Stimulated activated naive CD4-positive, alpha-beta T cell treated with Interleukin-2 at 50 U/mL for 16 hours (primary cell): ENCODE data around the gene OSBPL10.

ENCODE experiments used
- DNase-seq: peaks from one replicate; lab custom pipeline; 2025; lab: John Stamatoyannopoulos, UW

Gene OSBPL10

GRCh38 chr3:31988271-31988670, 7.2 kb upstream of the OSBPL10 start:
- DNase-seq = no peak

DNA sequence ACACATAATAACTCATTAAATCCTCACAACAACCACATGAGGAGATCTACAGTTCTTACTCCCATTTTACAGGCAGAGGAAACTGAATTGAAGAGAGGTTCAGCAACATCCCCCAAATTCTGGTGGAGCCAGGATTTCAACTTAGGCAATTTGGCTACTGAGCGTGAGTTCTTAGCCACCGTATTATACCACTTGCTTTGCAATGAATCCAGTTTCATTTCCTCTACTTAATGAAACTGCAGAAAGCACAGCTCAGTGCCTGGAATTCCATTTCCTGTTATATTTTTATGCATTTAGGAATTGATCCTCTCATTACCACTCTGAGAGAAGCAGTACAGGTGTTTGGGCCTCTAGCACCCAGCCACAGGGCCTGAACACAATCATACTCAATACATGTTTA, 4.8 kb upstream of the OSBPL10 start:
- no peak for DNase-seq

- DNase-seq = no peak
Measured at GRCh38 chr3:31984321-31984720, 3.3 kb upstream of the OSBPL10 start.

GRCh38 chr3:31980530-31981205, 394 bp downstream of the OSBPL10 start:
- peak; percentile 29 for DNase-seq

- no peak for DNase-seq
Measured at GRCh38 chr3:31979001-31979697, 1.9 kb downstream of the OSBPL10 start.

GRCh38 chr3:31978553-31978952, 2.5 kb downstream of the OSBPL10 start:
- no peak for DNase-seq

GRCh38 chr3:31977736-31978135, 3.3 kb downstream of the OSBPL10 start:
- DNase-seq = no peak

- no peak for DNase-seq
Measured at GRCh38 chr3:31976302-31976701, 4.8 kb downstream of the OSBPL10 start.

GRCh38 chr3:31974964-31975363, 6.1 kb downstream of the OSBPL10 start:
- DNase-seq = no peak

- no peak for DNase-seq
Measured at GRCh38 chr3:31974471-31974870, 6.6 kb downstream of the OSBPL10 start.

DNA sequence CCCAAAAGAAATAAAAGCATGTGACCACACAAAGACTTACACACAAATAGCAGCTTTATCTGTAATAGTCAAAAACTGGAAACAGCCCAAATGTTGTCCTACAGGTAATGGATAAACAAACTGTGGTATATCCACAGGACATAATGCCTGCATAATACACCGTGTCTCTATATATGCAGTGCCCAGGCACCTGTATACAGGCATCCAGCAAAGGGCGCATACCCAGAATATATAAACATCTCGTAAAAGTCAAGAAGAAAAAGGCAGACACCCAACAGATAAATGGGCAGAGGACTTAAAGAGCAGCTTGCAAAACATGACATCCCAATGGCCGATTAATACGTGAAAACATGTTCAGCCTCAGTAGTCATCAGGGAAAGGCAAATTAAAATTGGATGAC, 7.2 kb downstream of the OSBPL10 start:
- DNase-seq = no peak

- no peak for DNase-seq
Measured at GRCh38 chr3:31973081-31973480, 8.0 kb downstream of the OSBPL10 start.

GRCh38 chr3:31971607-31972006, 9.5 kb downstream of the OSBPL10 start:
- no peak for DNase-seq

DNA sequence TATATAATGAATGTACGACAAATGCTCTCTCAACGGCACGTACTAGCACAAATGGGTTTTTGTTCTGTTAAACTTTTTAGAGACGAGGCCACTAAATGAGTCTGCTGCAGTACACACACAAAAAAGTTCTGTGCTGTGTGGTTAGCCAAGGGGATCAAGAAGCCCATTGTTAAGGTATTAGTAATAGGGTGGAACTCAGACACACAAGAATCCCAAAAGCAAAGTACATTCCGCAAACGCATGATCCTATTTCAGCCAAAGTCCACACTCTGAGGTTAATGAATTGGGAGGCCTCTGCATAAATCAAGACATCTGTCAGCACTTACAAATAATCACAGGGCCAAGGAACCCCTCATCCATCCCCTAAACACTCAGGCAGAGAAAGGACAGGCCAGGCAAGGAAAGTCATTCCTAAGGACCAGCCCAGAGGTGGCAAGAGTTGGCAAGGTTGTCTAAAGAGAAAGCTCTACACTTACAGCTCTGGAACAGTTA, 12.1 kb downstream of the OSBPL10 start:
- no peak for DNase-seq

DNA sequence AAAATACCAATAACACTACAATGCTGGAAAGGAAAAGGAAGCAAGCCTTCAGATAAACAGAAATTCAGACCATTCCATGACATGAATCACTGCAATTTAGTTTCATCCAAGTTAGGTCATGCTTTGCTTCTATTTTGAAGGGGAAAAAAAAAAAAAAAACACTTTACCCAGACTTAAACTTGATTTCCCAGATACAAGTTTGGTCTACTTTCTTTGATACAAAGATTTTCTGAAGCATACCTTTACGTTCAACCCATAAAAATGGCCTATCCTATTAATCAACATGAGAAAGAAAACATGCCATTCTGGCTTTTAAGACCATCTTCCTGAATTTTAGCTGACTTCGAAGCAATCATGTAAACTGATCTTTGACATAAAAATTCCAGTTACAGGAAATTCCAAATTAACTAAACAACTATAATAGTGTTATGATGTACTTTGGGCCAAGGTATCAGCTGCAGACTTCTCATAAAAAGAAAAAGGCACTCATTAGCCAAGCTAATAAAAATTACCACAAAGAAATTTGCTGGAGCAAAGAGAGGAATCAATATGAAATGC, 12.6 kb downstream of the OSBPL10 start:
- no peak for DNase-seq

- DNase-seq = no peak
Measured at GRCh38 chr3:31967592-31967991, 13.5 kb downstream of the OSBPL10 start.

DNA sequence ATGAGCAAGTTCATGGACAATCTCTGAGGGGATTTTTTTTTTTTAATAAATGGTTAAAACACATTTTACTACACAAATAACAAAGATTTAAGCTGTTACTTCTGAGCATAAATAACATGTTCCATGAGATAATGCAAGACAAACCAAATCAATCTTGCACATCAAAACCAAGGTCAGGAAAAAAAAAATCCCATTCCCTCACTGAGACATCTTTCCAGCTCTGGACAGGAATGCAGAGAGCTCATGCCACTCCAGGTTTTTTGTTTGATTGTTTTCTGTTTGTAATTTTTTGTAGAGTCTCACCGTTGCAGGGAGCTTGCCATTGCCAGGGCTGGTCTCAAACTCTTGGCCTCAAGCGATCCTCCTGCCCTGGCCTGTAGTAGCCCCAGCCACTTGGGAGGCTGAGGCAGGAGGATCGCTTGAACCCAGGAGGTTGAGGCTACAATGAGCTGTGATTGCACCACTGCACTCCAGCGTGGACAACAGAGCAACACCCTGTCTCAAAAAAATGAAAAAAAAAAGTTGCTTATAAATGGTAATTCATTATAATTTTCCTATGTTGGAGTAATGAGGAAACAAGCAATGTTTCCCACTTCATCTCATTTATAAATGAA, 14.0 kb downstream of the OSBPL10 start:
- no peak for DNase-seq

DNA sequence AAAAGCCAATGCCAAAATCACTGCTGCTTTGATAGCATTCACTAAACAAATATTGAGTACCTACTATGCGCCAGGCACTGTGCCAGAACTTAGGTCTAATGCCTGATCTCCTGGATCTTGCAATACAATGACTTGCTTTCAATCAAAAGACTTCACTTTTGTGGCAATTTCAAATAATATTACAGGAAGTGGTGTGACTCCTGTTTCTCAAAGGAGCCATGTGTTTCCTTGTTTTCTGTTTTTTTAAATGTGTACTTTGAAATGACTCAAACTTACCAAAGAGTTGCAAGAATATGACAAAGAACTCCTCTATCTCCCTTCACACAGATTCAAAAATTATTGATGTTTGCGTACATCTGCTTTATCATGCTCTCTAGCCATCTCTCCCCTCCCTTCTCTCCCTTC, 18.3 kb downstream of the OSBPL10 start:
- no peak for DNase-seq

GRCh38 chr3:31960793-31961431, 20.1 kb downstream of the OSBPL10 start:
- DNase-seq = no peak

DNA sequence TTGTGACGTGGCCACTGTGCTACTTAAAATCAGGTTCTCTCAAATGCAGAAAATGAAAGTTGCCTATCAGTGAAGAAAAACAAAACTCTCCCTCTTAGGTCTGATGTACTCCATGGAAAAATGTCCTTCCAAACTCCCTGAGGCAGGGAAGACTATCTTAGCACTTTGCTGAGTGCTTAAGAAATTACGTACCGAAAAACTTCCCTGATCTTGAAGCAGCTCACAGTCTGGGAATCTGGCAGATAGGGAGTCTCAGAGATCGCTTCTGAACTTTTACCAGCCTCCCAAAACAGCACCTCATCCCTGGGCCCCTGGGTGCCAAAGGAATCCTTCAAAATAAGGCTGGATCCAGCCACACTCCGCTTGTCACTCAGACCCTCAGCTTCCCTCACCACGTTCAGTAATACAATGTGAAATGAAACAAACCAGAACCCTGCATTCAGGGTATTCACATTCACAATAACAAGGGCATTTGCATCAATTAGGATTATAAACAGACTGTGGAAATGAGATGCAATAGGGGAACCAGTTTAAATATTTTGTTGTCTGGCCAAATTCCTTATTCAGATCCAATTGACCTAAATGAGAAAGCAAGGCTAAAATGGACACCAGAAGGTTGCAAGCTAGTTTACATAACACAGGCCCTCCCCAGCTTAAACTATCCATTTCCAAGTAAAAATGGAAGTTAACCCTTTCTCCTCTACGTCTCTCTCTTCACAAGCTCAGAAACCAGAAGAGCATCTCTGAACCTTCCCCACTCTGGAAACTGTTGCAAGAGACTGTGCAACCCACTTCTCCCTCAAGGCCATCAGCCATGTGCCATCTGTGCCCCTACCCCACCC, 20.9 kb downstream of the OSBPL10 start:
- DNase-seq = no peak

DNA sequence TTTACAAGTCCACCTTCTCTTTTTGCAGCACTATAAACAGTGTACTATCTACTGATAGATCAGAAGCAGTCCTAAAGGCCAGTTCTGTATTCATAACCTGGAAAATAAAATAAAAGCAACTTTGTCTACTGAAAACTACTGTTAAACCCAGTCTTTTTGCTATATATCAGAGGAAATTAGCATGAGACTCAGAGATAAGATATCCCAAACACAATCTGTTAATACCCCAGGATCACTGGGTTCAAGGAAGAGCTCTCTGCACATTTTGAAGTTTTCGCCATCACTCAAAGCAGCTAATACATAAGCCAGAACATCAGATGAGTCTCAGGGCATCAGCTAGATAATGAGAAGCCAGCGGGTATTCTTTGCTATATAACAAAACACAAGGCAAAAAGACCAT, 21.8 kb downstream of the OSBPL10 start:
- no peak for DNase-seq
